K562 (cell line): ENCODE measurements around the gene VSX2. TPM values are rescaled to one million over a fixed set of nuclear protein-coding genes. Genes with fewer than 3 reads are reported as not detected.

Experiments used
- ATAC-seq: fragments of 200-7000 bp; cut with Tn5 transposase; 3 replicates; pipeline ENCODE4 v1.9.1; 2020; ENCODE audit warnings: moderate library complexity
- BruUV-seq: library from RNA; stranded (reverse); fragments of 400-500 nt; replicated peaks from 2 replicates; lab custom pipeline; 2021; lab: Mats Ljungman, UMichigan
- CTCF ChIA-PET: fragments of 300-600 bp; formaldehyde crosslinking; extraction: SDS; loops from one replicate; lab custom pipeline; 2021; ENCODE audit warnings: low intra/inter-chr PET ratio; lab: Yijun Ruan, JAX
- POLR2A ChIA-PET: fragments of 300-600, 350-650 bp; sonication (Branson Sonifier 250); formaldehyde crosslinking; extraction: SDS; loops from one replicate; lab custom pipeline; 2021; ENCODE audit warnings: antibody characterized with exemption, inconsistent platforms; lab: Yijun Ruan, JAX
- DNase-seq, 4 experiments: peaks; one replicate each; pipeline versions ENCODE4 v3.0.0 to v3.0.0-alpha.2; 2011 to 2018; ENCODE audit warnings: low spot score in 3 of 4, mixed read lengths in 3 of 4; ENCODE audit errors: extremely low read depth in 1 of 4
- FAIRE-seq: peaks from 2 replicates; lab custom pipeline; 2011; peaks lifted over from hg19 to GRCh38; lab: Jason Lieb, UNC
- H2AFZ ChIP-seq: 2 replicates; pipeline ENCODE4 v1.6.0; 2011; ENCODE audit warnings: low read depth, low read length, control low read depth, inconsistent platforms
- H3K27ac ChIP-seq: fragments of 200-600 bp; 3 replicates; pipeline ENCODE4 v1.8.0; 2011; ENCODE audit warnings: low read depth, mild to moderate bottlenecking, control low read depth, inconsistent platforms, low read length, moderate library complexity, mixed read lengths; ENCODE audit errors: extremely low read depth
- H3K27me3 ChIP-seq, 2 experiments: fragments of 300-600 bp in 1 of 2; 2 replicates in 1 of 2; 3 replicates in 1 of 2; pipeline versions ENCODE4 v1.6.0 to v1.8.0; 2011; ENCODE audit warnings: inconsistent platforms in 2 of 2, low read length in 2 of 2, mild to moderate bottlenecking in 1 of 2, mixed read lengths in 1 of 2, moderate library complexity in 1 of 2; ENCODE audit not compliant: control insufficient read depth in 2 of 2, insufficient read depth in 2 of 2
- H3K36me3 ChIP-seq: fragments of 300-600 bp; 3 replicates; pipeline ENCODE4 v1.8.0; 2011; ENCODE audit warnings: mild to moderate bottlenecking, low read length, inconsistent platforms; ENCODE audit not compliant: control insufficient read depth, insufficient read depth
- H3K4me1 ChIP-seq, 2 experiments: fragments of 200-600 bp in 1 of 2; replicated peaks in 1 of 2; 2 replicates in 1 of 2; 3 replicates in 1 of 2; pipeline versions ENCODE4 v1.5.1 to v1.8.0; 2011; ENCODE audit warnings: inconsistent platforms in 2 of 2, low read length in 2 of 2, mild to moderate bottlenecking in 1 of 2, mixed read lengths in 1 of 2, moderate library complexity in 1 of 2; ENCODE audit not compliant: control insufficient read depth in 2 of 2, insufficient read depth in 2 of 2
- H3K4me2 ChIP-seq: 2 replicates; pipeline ENCODE4 v1.6.1; 2011; ENCODE audit warnings: low read length, control low read depth, inconsistent platforms, mixed read lengths; ENCODE audit not compliant: insufficient read depth
- H3K4me3 ChIP-seq: fragments of 200-600 bp; sonication (generic), shearing (Covaris generic); 2 replicates; pipeline ENCODE4 v1.5.1; 2016; ENCODE audit warnings: control low read depth, inconsistent platforms
- H3K79me2 ChIP-seq: fragments of 200-600 bp; 3 replicates; pipeline ENCODE4 v1.8.0; 2011; ENCODE audit warnings: low read length, inconsistent platforms; ENCODE audit not compliant: control insufficient read depth, insufficient read depth
- H3K9ac ChIP-seq, 2 experiments: 2 replicates each; pipeline versions ENCODE4 v1.6.0 to v1.6.1; 2011; ENCODE audit warnings: low read depth in 2 of 2, low read length in 2 of 2, control low read depth in 1 of 2, inconsistent platforms in 1 of 2, mild to moderate bottlenecking in 1 of 2, mixed read lengths in 1 of 2; ENCODE audit not compliant: insufficient read depth in 1 of 2
- H3K9me1 ChIP-seq: one replicate; pipeline ENCODE4 v1.6.0; 2011; ENCODE audit warnings: inconsistent platforms, mild to moderate bottlenecking, low read length, moderate library complexity; ENCODE audit not compliant: control insufficient read depth, insufficient read depth
- H3K9me3 ChIP-seq: replicated peaks from 2 replicates; pipeline ENCODE4 v1.5.1; 2011; ENCODE audit warnings: low read depth, low read length, inconsistent platforms; ENCODE audit not compliant: control insufficient read depth, insufficient read depth
- H4K20me1 ChIP-seq: replicated peaks from 2 replicates; pipeline ENCODE4 v1.6.1; 2011; ENCODE audit warnings: low read length, inconsistent platforms, mixed read lengths; ENCODE audit not compliant: control insufficient read depth, insufficient read depth
- ADNP ChIP-seq: fragments of 200-800 bp; sonication (Bioruptor generic); IDR thresholded peaks from 2 replicates; pipeline ENCODE4 v1.6.1; 2016; ENCODE audit warnings: missing genetic modification characterization, missing compliant biosample characterization
- EP300 ChIP-seq: IDR thresholded peaks from 2 replicates; pipeline ENCODE4 v1.6.1; 2012; ENCODE audit warnings: low read length, improper control_type of control experiment
- GTF2A2 ChIP-seq: IDR thresholded peaks from 2 replicates; pipeline ENCODE4 v1.6.1; 2016; ENCODE audit warnings: mild to moderate bottlenecking, missing genetic modification characterization, missing compliant biosample characterization
- HNRNPUL1 ChIP-seq: fragments of 200-400 bp; formaldehyde crosslinking; IDR thresholded peaks from 2 replicates; pipeline ENCODE4 v1.6.1; 2017; ENCODE audit warnings: low read length
- KHSRP ChIP-seq: fragments of 450-650 bp; IDR thresholded peaks from 2 replicates; pipeline ENCODE4 v1.6.1; 2017
- KLF16 ChIP-seq: IDR thresholded peaks from 2 replicates; pipeline ENCODE4 v1.6.1; 2016; ENCODE audit warnings: antibody characterized with exemption
- MAFF ChIP-seq: IDR thresholded peaks from 2 replicates; pipeline ENCODE4 v1.6.1; 2012; ENCODE audit warnings: low read length, improper control_type of control experiment
- MCM3 ChIP-seq: fragments of 450-650 bp; IDR thresholded peaks from 2 replicates; pipeline ENCODE4 v1.6.1; 2016
- MEIS2 ChIP-seq: fragments of 450-650 bp; IDR thresholded peaks from 2 replicates; pipeline ENCODE4 v1.6.1; 2014; ENCODE audit warnings: mild to moderate bottlenecking; ENCODE audit not compliant: partially characterized antibody
- MTF1 ChIP-seq: fragments of 250-450 bp; sonication (Bioruptor Pico); IDR thresholded peaks from 2 replicates; pipeline ENCODE4 v1.9.0; 2021; ENCODE audit warnings: moderate library complexity, mild to moderate bottlenecking, inconsistent platforms, borderline replicate concordance
- NFXL1 ChIP-seq: fragments of 450-650 bp; formaldehyde crosslinking; IDR thresholded peaks from 2 replicates; pipeline ENCODE4 v1.4.0; 2021; ENCODE audit warnings: mild to moderate bottlenecking
- NUFIP1 ChIP-seq: fragments of 450-650 bp; IDR thresholded peaks from 2 replicates; pipeline ENCODE4 v1.6.1; 2018; ENCODE audit not compliant: partially characterized antibody
- RBM25 ChIP-seq: fragments of 200-400 bp; formaldehyde crosslinking; IDR thresholded peaks from 2 replicates; pipeline ENCODE4 v1.6.1; 2018; ENCODE audit warnings: low read length, low read depth, moderate library complexity; ENCODE audit not compliant: severe bottlenecking
- SAP30 ChIP-seq: fragments of 200-600 bp; sonication (generic); IDR thresholded peaks from 2 replicates; pipeline ENCODE4 v1.6.1; 2012; ENCODE audit warnings: borderline replicate concordance, low read depth, mild to moderate bottlenecking, moderate library complexity, low read length, control low read depth, inconsistent platforms; ENCODE audit not compliant: insufficient read depth, poor library complexity, severe bottlenecking
- ZKSCAN3 ChIP-seq: fragments of 250-450 bp; sonication (Bioruptor Pico); IDR thresholded peaks from 2 replicates; pipeline ENCODE4 v1.4.0; 2020
- ZNF232 ChIP-seq: sonication (generic); formaldehyde crosslinking; IDR thresholded peaks from 2 replicates; pipeline ENCODE4 v1.8.0; 2022; ENCODE audit warnings: mild to moderate bottlenecking, missing genetic modification reagents
- ZNF263 ChIP-seq: sonication (generic); formaldehyde crosslinking; IDR thresholded peaks from 2 replicates; pipeline ENCODE4 v1.8.0; 2022; ENCODE audit warnings: mild to moderate bottlenecking, missing genetic modification reagents, borderline replicate concordance
- ZNF274 ChIP-seq: IDR thresholded peaks from 2 replicates; pipeline ENCODE4 v1.6.1; 2011; ENCODE audit warnings: low read depth, mild to moderate bottlenecking, low read length, moderate library complexity, borderline replicate concordance
- WGBS: fragments of 100-300 bp; shearing (Covaris generic); methylation state at CpG from one replicate; pipeline ENCODE4 v1.1.6; 2016; ENCODE audit warnings: low coverage, mixed read lengths; ENCODE audit not compliant: insufficient coverage; ENCODE audit errors: missing lambda C conversion rate; 5-methylcytosine and 5-hydroxymethylcytosine counted together
- in situ Hi-C: fragments of 300-500 bp; cut with MboI; formaldehyde crosslinking; loops from 4 replicates; pipeline ENCODE4 v1.15.0; 2018; ENCODE audit warnings: inconsistent platforms, mixed read lengths
- intact Hi-C: fragments of 100-400 bp; cut with micrococcal nuclease; formaldehyde crosslinking; loops from 2 replicates; pipeline ENCODE4 v1.14.2; 2022
- polyA plus RNA-seq, 8 experiments: library from polyadenylated mRNA; depleted of rRNA in 4 of 8; stranded (reverse) in 5 of 8; unstranded in 3 of 8; fragments of >200 nt; fragmentation: Nextera tagmentation in 2 of 8; fragmentation: Illumina TruSeq in 1 of 8; extraction: Ambion mirVana in 2 of 8; extraction: Trizol in 1 of 8; gene quantifications; 2 replicates each; pipeline versions ENCODE4 v1.2.1 to v1.2.3, GENCODE V29; 2011 to 2014; ENCODE audit warnings: inconsistent platforms in 1 of 8, missing spikeins in 1 of 8
- total RNA-seq, 7 experiments: library from RNA; depleted of rRNA in 6 of 7; stranded (reverse); fragments of >200 nt in 6 of 7; fragmentation: Illumina TruSeq in 2 of 7; extraction: Trizol in 2 of 7; gene quantifications; 2 replicates each; pipeline versions ENCODE4 v1.2.1 to v1.2.3, GENCODE V29; 2011 to 2021; ENCODE audit warnings: low replicate concordance in 1 of 7
- TF ChIP-seq, protein P1 (sequence below): fragments of 450-650 bp; IDR thresholded peaks from 2 replicates; pipeline ENCODE4 v1.6.1; 2016; ENCODE audit warnings: mild to moderate bottlenecking
- TF ChIP-seq, protein P2 (sequence below): sonication (generic); formaldehyde crosslinking; IDR thresholded peaks from 2 replicates; pipeline ENCODE4 v1.8.1; 2022; ENCODE audit warnings: missing genetic modification reagents

The VSX2 gene
- total and polyA plus RNA-seq, 9 of the 15 experiments (the other 6 are each of a cell fraction or from before 2014, with no cell fraction given): 0.04 TPM; not detected in 8

DNA sequence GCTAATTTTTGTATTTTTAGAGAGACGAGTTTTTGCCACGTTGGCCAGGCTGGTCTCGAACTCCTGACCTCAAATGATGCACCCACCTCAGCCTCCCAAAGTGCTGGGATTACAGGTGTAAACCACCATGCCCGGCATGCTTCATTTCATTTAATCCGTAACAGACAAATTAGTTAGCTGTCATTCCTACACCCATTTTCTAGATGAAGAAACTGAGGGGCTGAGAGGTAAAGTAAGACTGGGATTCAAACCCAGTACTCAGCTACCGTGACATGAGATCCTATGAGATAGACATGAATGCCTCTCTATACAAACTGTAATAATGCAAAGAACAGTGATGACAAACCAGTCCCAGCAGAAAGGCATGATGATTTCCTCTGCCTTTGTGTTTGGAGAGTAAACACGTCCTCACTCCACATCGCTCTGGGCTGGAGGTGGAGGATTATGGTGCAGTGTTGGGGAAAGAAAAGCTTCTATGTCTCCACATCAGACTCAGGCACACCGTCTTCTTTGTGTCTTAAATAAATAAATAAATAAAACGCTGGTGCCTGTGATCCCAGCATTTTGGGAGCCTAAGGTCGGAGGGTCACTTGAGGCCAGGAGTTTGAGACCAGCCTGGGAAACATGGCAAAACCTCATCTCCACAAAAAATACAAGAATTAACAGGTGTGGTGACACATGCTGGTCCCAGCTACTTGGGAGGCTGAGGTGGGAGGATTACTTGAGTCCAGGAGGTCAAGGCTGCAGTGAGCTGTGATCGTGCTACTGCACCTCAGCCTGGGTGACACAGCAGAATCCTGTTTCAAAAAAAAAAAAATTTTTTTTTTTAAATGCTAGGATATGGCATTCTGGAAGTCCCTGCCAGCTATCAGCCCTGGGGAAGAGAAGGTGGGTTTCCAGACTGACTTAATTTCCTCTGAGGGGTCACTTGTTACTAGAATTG lies 10.5 kb downstream of the VSX2 start:
- peaks cover 5% of the 10 kb centered on the region; the same call in 1 of the 2 replicates for H4K20me1 ChIP-seq
- no TSS peak for BruUV-seq
- DNase-seq: no peak
- no peak overlapping the region for H3K4me2 ChIP-seq
- ChIA-PET CTCF (interaction anchor here (1.5 kb wide), 1 partner anchor 137 kb away, joined by 6 read pairs; no protein-coding TSS in a partner anchor), POLR2A (interaction anchor here (0.5 kb wide), 1 partner anchor 321 kb away, joined by 3 read pairs; no protein-coding TSS in a partner anchor)
- no peaks in the 10 kb centered on the region for H3K36me3 ChIP-seq
- H3K27me3 ChIP-seq: peaks cover 9 to 30% of the 10 kb centered on the region in 2 experiments; a peak in 4 of 5 replicates
- H3K9ac ChIP-seq: no peak overlapping the region
- intact Hi-C loops (loop anchor here (2.0 kb wide), 3 partner anchors 33 to 99 kb away; no protein-coding TSS in a partner anchor), in situ Hi-C loops (no loop called here)
- no peak for FAIRE-seq
- H3K79me2 ChIP-seq: no peaks in the 10 kb centered on the region
- ATAC-seq: no peak
- no peaks in the 10 kb centered on the region; a peak in 1 of 5 replicates for H3K4me1 ChIP-seq
- H2AFZ ChIP-seq: peak overlapping the region; percentile 32; the same call in 1 of the 2 replicates
- H3K4me3 ChIP-seq: no peak overlapping the region
- no peaks in the 10 kb centered on the region for H3K9me1 ChIP-seq
- H3K27ac ChIP-seq: no peak overlapping the region
- 21% methylated on average over 10 of the region's 12 CpGs for WGBS
- H3K9me3 ChIP-seq: no peaks in the 10 kb centered on the region
- TF ChIP-seq EP300 (no peak), MAFF (peak; percentile 16; the same call in 1 of the 2 replicates), NFXL1 (CRISPR knock-in tag) (no peak), ZNF263 (CRISPR knock-in tag) (no peak), GTF2A2 (tag) (no peak), KLF16 (no peak), MTF1 (CRISPR knock-in tag) (no peak), KHSRP (no peak), ZNF274 (no peak), SAP30 (no peak), ZKSCAN3 (CRISPR knock-in tag) (no peak), NUFIP1 (no peak), MEIS2 (no peak), ADNP (peak; percentile 45; the same call in 1 of the 2 replicates), HNRNPUL1 (no peak), MCM3 (no peak), RBM25 (peak; percentile 54), ZNF232 (no peak)
- TF ChIP-seq, protein P1, sequence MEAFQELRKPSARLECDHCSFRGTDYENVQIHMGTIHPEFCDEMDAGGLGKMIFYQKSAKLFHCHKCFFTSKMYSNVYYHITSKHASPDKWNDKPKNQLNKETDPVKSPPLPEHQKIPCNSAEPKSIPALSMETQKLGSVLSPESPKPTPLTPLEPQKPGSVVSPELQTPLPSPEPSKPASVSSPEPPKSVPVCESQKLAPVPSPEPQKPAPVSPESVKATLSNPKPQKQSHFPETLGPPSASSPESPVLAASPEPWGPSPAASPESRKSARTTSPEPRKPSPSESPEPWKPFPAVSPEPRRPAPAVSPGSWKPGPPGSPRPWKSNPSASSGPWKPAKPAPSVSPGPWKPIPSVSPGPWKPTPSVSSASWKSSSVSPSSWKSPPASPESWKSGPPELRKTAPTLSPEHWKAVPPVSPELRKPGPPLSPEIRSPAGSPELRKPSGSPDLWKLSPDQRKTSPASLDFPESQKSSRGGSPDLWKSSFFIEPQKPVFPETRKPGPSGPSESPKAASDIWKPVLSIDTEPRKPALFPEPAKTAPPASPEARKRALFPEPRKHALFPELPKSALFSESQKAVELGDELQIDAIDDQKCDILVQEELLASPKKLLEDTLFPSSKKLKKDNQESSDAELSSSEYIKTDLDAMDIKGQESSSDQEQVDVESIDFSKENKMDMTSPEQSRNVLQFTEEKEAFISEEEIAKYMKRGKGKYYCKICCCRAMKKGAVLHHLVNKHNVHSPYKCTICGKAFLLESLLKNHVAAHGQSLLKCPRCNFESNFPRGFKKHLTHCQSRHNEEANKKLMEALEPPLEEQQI: no peak
- TF ChIP-seq, protein P2, sequence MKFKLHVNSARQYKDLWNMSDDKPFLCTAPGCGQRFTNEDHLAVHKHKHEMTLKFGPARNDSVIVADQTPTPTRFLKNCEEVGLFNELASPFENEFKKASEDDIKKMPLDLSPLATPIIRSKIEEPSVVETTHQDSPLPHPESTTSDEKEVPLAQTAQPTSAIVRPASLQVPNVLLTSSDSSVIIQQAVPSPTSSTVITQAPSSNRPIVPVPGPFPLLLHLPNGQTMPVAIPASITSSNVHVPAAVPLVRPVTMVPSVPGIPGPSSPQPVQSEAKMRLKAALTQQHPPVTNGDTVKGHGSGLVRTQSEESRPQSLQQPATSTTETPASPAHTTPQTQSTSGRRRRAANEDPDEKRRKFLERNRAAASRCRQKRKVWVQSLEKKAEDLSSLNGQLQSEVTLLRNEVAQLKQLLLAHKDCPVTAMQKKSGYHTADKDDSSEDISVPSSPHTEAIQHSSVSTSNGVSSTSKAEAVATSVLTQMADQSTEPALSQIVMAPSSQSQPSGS (CRISPR knock-in tag): no peak
